Smooth muscle cell of the coronary artery (primary cell): ENCODE measurements around the gene GOLGA6A. TPM values are rescaled to one million over a fixed set of nuclear protein-coding genes. Genes with fewer than 3 reads are reported as not detected.

Experiments used
- total RNA-seq: library from RNA; depleted of rRNA; stranded (reverse); fragments of >200 nt; gene quantifications from 2 replicates; pipeline ENCODE4 v1.2.3, GENCODE V29; 2014; ENCODE audit warnings: low replicate concordance

The GOLGA6A gene
- not detected in 2 replicates for total RNA-seq

GRCh38 chr15:74082450-74082849, at the start of gene GOLGA6A:
Gene GOLGA6A (minus strand): TSS chr15:74082550. CDS start chr15:74082509, 41 bp downstream.

GRCh38 chr15:74130155-74130848, 48.0 kb upstream of the GOLGA6A start, which contains the start of gene ISLR2:
Gene ISLR2 (plus strand): TSS chr15:74130586. CDS start chr15:74132755, 2,169 bp downstream.

Other genes starting within 250 kb of the GOLGA6A start
- not detected in 2 replicates for gene TBC1D21, start 209.0 kb downstream of the GOLGA6A start, total RNA-seq
- gene LOXL1, start 156.1 kb downstream of the GOLGA6A start, total RNA-seq, result 126 and 130 TPM in 2 replicates
- gene STOML1, start 90.3 kb downstream of the GOLGA6A start, total RNA-seq, result 7.8 and 18.5 TPM in 2 replicates
- gene PML, start 87.8 kb downstream of the GOLGA6A start, total RNA-seq, result 10.9 and 20.4 TPM in 2 replicates
- 0.08 TPM in 1 of 2 replicates, not detected in the other for gene ISLR2, start 48.0 kb upstream of the GOLGA6A start, total RNA-seq
- 44.8 and 87.3 TPM in 2 replicates for gene ISLR, start 91.2 kb upstream of the GOLGA6A start, total RNA-seq
- 26.2 TPM in 1 of 2 replicates, not detected in the other for gene STRA6, start 120.2 kb upstream of the GOLGA6A start, total RNA-seq
- 0.60 TPM in 1 of 2 replicates, not detected in the other for gene CCDC33, start 153.8 kb upstream of the GOLGA6A start, total RNA-seq